HS-27A (cell line): ENCODE results near the gene SPATS2.

Experiments used
- DNase-seq: peaks from one replicate; pipeline ENCODE4 v3.0.0-alpha.2; 2012; ENCODE audit warnings: low read depth, missing footprints

SPATS2 gene

DNA sequence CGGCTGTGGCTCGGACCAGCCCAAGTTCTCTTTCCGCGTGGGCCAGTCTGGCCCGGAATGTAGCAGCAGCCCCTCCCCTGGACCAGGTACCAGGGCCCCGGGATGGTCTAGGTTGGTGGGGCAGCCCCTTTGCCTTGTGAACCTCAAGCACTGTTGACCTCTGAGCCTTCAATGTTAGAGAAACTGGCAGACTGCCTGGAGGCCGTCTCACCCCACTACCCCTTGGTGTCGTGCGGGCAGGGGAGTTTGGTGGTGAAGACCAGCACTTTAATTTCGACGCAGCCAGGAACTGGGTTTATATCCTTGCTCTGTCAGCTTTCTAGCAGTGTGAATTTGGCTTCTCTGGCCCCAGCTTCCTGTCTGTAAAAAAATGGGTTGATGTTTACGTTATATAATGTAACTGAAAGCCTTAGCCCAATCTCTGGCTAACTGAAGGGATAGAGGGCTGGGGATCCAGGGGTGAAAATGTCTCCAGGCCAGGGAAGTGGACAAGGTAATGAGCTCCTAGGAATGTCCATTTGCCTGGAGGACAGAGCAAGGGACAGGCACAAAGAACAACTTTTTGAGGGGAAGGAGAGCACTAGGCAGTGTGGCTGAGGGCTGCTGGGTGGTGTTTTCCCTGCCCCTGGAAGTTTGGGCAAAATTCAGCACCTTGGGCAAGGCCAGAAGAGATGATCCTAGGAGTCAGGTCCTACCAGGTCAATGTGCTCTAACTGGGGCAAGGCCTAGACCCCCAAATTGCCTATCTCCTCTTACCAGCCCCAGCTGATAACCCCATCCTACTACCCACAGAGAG lies 189.3 kb downstream of the SPATS2 start:
- DNase-seq: no peak

DNA sequence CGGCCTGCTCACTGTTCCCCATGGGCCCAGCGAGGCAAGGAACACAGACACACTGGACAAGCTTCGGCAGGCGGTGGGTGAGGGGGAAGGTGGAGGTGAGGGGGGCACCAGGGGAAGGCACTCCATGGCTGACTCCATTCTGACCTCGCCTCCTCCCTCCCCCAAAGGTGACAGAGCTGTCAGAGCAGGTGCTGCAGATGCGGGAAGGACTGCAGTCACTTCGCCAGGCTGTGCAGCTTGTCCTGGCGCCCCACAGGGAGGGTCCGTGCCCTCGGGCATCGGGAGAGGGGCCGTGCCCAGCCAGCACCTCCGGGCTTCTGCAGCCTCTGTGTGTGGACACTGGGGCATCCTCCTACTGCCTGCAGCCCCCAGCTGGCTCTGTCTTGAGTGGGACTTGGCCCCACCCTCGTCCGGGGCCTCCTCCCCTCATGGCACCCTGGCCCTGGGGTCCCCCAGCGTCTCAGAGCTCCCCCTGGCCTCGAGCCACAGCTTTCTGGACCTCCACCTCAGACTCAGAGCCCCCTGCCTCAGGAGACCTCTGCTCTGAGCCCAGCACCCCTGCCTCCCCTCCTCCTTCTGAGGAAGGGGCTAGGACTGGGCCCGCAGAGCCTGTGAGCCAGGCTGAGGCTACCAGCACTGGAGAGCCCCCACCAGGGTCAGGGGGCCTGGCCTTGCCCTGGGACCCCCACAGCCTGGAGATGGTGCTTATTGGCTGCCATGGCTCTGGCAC lies 190.1 kb downstream of the SPATS2 start:
- DNase-seq: no peak

DNA sequence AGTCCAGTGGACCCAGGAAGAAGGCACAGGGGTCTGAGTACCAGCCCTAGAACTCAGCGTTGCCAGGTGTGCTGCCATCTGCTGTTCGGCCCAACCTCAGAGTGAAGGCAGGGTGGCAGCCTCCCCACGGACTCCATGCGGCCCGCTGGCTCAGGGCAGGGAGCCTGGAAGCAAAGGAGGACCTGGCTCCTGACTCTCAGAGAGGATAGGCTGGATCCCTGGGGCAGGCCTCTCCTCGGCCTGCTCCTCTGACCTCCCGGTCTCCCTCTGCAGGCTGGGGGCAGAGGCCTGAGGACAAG lies 190.6 kb downstream of the SPATS2 start:
- DNase-seq: no peak

DNA sequence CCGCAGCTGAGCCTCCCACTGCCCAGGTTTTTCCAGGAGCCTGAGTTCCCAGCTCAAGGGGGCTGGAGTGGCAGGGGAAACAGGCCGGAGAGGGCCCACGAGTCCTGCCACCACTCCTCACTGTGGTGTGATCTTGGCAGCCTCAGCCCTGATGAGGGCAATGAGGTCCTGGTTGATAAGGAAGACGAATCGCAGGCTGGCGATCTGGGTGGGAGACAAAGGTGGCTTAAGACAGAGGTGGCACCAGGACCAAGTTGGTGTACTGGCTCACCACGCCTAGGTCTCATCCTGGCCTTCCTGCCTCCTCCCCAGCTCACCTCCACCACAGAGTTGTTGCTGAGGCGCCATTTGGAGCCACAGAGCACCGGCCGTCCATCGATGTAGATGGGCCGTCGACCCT lies 191.3 kb downstream of the SPATS2 start:
- no peak for DNase-seq

GRCh38 chr12:49559011-49559675 lies 191.9 kb downstream of the SPATS2 start:
- DNase-seq: no peak

GRCh38 chr12:49560695-49561094 lies 193.4 kb downstream of the SPATS2 start:
- no peak for DNase-seq

DNA sequence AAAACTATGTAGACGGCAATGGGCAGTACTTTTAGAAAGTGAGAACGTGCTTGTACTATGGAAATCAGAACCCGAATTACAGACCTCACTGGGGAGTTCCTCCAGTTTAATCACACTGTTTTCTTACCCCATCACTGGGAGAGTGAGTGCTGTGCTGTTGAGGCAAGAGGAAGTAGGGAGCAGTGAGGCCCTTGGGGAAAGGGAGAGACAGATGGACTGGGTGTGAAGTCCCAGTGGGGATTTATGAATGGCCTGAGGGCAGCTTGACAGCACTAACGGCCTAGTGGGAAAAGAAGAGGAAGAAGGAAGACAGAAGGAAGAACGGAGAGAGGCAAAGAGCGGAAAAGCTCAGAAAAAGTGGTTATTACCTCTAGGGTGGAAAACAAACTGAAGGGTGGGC lies 195.0 kb downstream of the SPATS2 start:
- no peak for DNase-seq

GRCh38 chr12:49562831-49563230 lies 195.6 kb downstream of the SPATS2 start:
- no peak for DNase-seq

- DNase-seq: no peak
These were observed 196.9 kb downstream of the SPATS2 start for GRCh38 chr12:49563951-49564685.

DNA sequence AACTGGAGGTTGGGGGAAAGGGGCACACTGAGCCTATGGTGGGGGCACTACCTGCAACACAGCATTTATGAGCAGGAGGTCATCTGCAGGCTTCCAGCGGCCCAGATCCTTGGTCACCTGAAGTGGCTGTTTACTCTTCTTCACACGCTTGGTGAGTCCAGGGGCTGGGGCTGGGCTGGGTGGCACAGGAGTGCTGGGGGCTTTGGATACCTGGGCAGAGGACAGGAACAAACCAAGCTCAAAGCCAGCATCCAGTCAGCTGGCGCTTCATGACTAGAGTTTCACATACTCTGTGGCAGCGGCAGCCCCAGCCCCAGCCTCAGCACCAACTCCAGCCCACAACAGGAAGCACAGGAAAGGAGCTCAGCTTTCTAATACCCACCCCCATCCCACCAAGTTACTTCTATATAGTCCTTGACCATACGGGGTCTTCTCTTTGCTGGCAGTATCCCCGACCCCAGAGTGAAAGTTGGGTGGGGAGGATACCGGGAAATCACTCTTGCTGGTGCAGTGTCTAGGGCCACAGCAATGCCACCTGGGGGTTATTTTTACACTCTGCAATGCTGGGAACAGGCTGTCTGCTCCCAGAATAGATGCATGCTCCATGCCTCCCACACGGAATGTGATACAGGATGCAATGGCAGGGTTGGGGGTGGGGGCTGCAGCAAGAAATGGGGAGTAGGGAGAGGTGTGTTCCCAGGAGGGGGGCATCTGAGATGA lies 197.6 kb downstream of the SPATS2 start:
- DNase-seq: no peak

DNA sequence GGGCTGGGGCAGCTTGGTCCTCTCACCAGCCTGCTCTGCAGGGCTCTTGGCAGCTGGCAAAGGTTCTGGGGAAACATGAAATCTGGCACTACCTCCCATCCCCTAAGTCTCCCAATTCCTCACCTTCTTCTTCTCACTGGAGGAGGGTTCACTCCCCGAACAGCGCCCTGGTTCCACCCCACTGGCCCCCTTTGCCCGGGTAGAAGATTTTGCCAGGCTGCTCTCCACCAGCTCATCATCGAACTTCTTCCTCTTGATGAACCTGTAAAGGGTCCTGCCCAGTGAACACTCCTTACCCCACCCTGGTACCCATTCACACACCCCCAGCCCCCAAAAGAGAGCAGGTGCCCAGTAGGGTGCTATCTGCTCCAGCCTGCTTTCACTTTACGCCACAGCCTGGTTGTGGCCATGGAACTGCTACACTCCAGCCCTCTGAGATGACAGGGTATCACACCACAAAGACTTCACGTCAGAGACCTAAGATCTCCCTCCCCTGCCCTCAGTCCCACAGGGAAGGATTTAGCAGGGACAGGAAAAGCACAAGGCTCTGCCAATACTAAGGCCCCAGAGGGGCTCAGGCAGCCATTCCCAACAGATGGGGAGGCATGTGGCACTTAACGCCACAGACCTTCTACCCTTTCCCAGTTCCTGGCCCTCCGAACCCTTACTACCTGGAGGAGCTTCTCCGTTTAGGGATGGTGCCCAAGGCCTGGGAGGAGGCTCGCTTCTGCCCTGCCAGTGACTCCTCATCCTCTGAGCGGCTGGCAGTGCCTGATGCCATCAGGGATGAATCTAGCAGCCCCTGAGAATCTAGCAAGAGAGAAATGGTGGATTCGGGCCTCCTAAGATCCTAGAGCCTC lies 198.4 kb downstream of the SPATS2 start:
- DNase-seq: no peak

DNA sequence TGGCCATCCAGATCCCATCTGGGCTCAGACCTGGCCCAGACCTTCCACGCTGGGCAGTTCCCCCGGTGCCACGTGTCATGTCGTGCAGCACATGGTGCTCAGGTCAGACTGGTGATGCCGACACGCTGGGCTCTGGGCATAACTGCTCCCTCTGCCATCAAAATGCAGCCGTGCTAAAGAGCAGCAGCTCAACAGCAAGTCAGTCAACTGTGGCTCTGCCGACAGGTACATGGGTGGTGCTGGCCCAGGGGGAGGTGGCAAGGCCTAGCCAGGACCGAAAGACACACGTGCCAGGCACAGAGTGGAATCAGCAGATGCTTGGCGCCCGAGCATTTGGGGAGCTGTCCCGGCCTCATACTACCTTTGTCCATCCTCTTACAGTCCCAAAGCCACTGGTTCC lies 199.1 kb downstream of the SPATS2 start:
- DNase-seq: no peak

DNA sequence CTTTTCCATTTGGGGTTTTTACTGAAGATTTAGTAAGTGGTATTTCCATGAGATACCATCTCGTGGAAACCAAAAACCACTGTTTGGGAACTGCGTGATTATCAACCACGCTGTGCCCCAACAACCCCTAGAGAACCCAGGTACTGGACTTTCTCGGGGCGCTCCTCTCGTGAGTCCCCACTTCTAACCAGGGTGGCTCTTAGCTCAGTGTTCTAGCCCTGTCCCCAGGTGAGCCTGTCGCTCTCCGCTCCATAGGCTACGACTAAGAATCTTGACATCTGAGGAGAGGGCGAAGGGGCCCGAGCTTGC lies 200.0 kb downstream of the SPATS2 start:
- no peak for DNase-seq

GRCh38 chr12:49567611-49568441 lies 200.6 kb downstream of the SPATS2 start, which contains the start of gene MCRS1:
TSS of gene MCRS1 (minus strand) at chr12:49568142. CDS start at chr12:49566731, 1,411 bp downstream.
- peak; percentile 82 for DNase-seq

- DNase-seq: no peak
These were observed 201.3 kb downstream of the SPATS2 start for GRCh38 chr12:49568442-49569162.
